Activated CD8-positive, alpha-beta memory T cell treated with anti-CD3 and anti-CD28 coated beads, Interleukin-2, amount 50 U/mL, for 1 hour (primary cell): ENCODE measurements around the gene SSH2.
"Not testable (repeated sequence)": the region's sequence is repeated elsewhere in the genome, so short reads cannot be mapped to it uniquely, and the experiment has no call there.

Experiments used
- DNase-seq: peaks from one replicate; pipeline ENCODE4 v3.0.0-alpha.2; 2020; ENCODE audit errors: extremely low read depth

SSH2 gene

DNA sequence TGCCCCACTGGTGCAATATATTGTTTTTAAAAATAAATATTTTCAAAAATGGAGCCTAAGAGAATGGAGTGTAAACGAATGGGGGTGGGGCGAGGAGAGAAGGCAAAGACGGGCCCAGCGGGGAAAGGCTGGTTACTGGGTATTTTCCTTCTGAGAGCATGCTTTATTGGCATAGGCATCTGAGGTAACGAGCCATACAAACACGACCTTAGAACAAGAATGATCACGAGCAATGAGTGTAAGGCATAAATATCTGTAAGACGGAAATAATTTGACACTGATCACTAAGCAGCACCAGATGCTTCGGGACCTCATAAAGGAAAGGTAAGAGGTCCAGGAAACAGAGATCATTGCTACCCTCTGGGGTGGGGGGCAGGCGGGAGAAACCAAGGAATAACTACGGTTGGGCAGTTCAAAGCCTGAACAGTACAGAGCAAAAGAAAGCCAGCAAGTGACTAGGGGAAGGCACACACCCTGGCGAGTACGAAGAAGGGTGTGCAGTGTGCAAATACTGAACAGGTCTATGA lies 959 bp downstream of the SSH2 start:
- no peak for DNase-seq

DNA sequence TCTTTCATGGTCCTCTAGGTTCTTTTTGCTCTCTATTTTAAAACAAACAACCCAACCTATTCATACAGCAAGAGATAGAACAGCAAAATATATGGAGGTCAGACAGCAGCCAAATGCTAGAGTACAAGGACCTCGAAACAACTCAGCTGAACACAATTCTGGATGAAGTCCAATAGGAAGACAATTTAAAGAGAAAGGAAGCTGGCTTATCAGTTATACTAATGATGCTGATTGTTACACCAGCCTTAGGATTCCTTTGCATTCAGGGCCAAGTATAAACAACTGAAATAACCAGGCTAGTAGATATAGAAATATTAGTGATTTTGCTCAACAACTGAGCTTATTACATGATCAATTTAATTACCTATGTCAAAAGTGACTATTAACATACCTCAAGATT lies 2.5 kb downstream of the SSH2 start:
- DNase-seq: no peak

DNA sequence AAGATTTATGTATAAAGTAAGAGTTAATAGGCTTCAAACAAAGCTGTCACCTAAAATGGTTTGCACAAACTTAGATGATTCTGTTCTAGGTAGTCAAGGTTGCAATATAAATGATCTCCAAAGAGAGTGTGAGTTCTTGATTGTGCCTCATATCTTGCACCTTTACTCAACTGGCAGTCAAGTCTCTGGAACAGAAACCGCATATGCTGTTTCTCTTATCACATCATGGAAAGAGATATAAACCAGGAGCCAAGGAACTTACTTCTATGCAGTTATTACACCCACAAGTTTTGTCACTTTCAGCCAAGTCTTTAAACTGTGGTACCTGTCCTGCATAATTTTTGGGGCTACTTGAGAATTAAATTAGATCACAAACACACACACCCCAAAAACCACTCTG lies 5.2 kb downstream of the SSH2 start:
- no peak for DNase-seq

DNA sequence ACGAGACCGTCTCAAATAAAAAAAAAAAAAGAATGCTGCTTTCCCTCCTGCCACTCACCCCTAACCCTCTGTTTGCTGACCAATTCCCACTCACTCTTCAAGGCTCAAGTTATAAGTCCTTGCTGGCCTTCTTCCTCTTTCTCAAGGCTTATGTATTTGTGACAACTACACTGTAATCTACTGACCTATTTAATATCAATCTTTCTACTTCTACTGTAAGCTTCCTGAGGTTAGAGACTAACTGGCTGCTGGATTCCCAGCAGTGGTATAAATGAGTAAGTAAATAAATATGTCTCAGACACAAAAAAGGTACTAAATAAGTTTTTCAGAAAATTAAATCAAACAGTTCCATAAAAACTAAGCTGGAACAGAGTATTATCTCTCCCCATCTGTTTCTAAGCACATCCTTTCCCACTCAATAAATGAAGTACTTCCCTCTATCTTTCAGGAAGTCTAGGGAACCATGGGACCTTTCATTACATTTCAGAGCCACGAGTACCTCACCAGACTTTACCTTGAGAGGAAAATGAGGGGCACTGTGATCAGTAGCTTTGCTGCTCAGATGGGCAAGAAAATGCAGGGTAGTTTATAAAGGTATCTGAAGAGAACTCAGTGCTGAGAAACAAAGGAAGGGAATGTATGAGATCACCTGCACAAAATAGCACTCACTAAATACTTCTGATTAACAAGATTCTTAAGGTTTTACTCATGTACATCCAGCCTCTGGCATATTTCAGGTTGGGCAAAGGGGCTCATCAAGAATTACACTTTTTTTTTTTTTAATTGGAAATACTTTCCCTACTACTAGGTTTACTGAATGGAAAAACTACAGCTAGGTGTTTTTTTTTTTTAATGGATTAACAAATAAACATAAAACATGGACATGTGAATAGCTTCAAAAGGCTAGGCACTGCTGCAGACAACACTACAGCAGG lies 10.8 kb downstream of the SSH2 start:
- no peak for DNase-seq

DNA sequence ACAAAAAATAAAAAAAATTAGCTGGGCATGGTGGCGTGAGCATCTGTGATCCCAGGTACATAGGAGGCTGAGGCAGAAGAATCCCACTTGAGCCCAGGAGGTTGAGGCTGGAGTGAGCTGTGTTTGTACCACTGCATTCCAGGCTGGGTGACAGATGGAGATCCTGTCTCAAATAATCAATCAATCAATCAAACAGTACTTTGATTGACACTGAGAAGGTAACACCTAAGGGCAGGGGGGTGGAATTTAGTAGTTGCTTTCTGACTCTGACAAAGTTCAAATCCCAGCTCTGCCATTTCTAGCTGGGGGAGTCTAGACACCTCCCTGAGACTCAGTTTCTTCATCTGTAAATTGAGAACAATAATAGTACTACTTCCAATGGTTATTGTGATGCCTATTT lies 12.0 kb downstream of the SSH2 start:
- no peak for DNase-seq

DNA sequence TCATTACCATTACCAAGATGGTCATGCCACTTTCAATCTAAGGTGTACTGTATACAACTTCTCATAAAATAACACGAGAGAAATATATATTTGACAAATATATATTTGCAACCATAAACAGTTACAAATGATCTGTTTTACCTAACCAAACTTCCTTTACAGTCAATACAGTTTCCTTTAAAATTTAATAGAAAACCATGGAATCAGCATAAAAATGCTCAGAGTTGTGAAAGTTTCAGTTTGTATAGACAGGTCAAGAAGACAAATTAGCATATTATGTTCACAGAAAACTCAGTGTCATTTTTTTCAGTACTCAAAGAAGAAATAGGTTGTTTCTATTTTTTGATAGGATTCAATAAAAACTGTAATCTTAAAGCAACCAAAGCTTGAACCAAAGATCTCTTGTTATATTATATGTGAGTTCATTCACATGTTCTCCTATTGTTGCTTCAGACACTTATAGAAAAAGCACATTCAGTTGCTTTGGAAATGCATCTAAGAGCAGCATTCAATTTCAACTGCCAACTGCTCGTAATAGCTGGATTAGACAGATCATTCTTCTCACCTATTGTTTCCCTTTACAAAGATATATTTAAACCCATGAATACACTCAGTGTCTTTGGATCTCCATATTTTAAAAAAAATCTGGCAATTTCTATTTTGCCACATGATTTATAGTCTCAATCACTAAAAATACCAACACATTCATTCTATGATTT lies 15.1 kb downstream of the SSH2 start:
- DNase-seq: no peak

DNA sequence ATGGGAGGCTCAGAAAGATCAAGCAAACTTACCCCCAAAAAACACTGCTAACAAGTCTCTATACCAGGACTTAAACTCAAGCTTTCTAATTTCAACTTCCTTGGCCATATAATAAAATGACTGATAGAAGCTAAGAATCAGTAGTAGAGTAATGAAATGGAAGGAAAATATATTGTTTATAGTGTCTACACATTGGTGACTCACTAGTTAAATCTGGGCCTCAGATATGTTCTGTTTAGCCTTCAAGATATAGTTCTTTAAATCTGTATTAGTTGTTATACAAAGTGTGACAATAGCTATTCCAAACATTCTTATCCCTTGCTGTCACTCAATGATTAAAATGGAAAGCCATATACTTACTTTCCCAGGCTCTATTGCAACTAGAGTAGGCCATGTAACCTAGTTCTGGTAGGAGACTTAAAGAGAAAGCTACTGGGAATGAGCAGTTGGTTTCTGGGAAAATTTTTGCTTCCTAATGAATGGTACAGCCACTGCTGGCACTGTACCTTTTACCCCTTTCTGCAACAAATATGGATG lies 18.3 kb downstream of the SSH2 start:
- no peak for DNase-seq

DNA sequence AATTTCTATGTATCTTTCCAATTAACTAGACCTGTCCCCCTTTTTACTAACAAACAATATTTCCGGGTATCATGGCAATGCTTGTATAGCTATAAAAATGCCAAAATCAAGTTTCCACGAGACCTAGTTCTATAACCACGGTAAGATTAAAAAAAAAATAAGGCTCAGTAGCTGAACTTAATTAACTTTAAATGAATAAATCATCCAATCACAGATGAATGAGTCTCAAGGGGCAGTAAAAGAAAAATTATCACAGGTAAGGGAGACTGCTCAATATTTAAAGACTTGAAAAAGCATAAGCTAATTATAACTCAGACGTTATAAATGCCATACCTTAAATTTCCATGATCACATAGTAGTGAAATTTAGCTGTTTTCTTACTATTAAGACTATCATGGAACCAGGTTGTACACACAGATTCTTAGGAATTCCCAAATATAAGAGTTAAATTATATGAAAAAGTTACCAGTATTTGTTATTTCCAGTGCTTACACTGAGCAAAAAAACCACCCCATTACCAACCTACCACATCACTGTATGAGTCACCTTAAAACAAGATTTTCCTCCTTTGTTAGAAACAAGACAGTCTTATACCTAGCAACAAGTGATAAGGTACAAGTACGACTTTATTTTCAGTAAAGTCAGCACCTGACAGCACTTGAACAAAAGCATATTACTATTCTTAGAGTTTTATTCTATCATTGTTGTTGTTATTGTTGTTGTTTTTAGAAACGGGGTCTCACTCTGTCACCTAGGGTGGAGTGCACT lies 20.6 kb downstream of the SSH2 start:
- DNase-seq: no peak

DNA sequence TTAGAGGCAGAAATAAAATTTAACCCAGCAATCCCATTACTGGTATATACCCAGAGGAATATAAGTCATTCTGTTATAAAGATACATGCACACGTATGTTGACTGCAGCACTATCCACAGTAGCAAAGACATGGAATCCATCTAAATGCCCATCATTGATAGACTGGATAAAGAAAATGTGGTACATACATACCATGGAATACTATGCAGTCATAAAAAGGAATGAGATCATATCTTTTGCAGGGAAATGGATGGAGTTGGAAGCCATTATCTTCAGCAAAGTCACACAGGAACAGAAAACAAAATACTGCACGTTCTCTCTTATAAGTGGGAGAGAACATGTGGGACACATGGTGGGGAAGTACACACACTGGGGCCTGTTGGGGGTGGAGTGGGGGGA lies 23.1 kb downstream of the SSH2 start:
- no peak for DNase-seq

DNA sequence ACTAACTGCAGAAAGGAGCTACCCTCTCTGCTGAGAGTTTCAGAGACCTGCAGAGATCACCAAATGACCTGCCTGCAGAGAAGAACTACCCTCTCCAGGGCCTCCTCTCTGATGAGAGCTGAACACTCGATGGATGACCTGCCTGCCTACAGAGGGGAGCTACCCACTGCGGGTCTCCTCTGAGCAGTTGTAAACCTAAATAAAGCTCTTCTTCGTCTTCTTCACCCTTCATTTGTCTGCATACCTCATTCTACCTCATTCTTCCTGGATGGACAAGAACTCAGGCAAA lies 24.2 kb downstream of the SSH2 start:
- DNase-seq: no peak

DNA sequence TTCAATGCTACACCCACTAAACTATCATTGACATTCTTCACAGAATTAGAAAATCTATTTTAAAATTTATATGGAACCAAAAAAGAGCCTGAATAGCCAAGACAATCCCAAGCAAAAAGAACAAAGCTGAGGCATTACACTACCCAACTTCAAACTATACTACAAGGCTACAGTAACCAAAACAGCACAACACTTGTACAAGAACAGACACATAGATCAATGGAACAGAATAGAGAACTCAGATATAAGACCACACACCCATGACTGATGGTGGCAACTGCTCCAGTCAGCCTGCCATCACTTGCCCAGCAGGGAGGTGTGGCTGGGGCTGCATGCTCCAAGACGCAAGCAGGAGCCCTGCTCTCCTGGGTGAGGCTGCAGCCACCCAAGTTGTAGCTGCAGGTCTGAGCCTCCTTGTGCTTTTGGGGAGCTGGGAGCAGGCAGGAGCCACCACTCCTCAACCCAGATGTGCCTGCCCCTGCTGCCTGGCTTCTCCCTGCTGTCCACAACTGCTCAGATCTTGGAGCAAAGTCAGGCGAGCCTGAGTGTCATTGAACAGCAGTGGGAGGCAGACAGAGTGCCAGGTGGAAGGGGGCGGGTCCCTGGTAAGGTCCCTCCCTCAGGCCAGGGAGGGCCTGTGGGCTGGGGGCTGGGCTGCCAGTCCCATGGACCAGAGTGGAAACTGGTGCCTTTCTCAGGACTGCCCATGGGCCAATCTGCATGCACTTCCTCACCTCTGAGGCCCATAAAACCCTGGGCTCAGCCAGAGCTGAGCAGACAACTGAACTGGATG lies 24.7 kb downstream of the SSH2 start:
- no peak for DNase-seq

DNA sequence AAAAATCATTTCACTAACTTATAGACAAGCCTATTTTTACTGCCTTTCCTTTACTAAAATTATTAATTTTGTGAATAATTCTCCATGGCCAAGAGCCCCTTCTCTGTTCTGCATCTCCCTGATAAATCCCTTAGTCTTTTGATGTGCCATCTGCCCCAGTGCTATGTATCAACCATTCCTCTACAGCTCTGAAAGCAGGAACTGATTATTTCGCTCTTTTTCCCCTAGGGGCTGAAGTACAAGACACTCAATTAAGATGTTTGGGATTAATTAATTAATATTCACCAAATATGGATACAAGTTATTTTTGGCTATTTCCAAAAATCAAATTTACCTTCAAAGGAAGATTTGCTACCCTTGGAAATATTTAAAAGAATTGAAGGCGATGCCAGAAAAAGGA lies 26.6 kb downstream of the SSH2 start:
- no peak for DNase-seq

DNA sequence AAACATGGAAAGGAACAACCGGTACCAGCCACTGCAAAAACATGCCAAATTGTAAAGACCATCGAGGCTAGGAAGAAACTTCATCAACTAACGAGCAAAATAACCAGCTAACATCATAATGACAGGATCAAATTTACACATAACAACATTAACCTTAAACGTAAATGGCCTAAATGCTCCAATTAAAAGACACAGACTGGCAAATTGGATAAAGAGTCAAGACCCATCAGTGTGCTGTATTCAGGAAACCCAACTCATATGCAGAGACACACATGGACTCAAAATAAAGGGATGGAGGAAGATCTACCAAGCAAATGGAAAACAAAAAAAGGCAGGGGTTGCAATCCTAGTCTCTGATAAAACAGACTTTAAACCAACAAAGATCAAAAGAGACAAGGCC lies 32.9 kb downstream of the SSH2 start:
- DNase-seq: not testable (repeated sequence)

DNA sequence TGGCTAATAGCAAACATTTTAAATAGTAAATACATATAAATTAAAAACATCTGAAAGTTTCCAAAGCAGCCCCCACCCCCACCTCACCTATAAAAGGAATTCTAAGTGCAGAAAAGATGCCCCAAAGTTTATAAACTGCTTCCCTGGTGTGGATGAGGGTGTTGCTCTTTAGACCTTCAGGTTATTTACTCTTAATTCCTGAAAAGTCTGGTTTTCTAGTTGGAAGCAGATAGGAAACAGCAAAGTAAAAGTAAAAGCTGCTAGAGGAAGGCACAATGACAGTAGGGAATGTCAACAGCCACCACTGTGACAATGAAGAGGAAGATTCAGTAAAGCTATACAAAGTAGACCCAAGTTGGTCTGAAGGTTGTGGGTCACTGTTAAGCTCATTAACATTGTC lies 37.8 kb downstream of the SSH2 start:
- no peak for DNase-seq

DNA sequence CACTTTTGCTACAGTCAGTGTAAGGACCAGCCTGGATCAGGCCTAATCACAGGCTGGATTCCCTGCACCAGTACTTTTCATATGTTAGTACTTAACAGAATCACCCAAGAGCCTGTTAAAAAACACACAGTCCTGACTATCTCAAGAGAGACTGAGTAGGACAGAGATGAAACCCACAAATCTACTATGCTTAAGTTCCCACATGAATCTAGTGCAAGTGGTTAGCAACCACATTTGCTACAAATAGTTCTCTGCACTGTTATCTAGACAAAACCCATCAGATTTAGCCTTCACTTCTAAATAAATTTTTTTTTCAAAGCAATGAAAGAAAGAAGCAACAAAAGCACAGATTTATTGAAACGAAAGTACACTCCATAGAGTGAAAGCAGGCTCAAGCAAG lies 38.9 kb downstream of the SSH2 start:
- no peak for DNase-seq

DNA sequence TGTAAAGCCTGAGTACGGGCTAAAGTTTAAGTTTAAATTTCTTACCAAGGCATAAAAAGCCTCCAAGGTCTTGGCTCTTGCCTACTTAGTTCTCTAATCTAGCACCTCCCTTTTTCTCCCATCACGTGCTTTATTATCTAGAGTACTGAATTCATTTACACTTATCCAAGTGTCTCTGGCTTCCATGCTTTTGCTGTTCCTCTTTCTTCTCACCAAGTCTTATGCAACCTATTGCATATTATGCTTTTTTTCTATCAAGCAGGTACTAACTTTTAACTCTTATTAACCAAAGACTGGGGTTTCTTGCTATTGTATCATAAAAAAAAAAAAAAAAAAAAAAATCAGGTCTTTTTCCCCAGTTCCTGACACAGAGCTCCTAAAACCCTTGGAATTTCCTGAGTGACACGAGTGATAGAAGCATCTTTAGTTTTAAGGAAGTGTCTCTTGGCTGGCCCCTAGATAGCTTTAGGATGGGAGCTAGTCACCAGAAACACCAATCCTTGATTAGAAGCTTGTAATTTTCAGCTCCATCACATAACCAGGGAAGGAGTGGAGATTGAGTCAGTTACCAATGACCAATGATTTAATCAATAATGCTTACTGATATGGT lies 44.9 kb downstream of the SSH2 start:
- DNase-seq: no peak

DNA sequence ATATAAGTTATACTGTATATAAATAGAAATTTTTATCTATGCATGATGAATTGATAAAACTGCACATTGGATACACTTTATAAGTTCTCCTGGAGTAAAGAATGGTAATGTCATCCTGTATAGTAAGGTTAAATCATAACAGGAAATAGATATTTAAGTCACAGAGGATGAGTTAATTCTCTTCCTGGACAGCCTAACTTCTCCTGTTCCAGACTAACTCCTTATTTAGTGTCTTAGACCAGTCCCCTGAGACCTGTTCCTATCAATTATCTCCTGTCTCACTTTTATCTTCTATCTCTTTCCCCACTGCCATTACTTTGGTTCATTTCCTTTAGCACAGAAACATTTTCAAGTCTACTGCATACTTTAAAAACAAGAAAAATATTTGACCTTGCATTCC lies 46.5 kb downstream of the SSH2 start:
- DNase-seq: no peak

DNA sequence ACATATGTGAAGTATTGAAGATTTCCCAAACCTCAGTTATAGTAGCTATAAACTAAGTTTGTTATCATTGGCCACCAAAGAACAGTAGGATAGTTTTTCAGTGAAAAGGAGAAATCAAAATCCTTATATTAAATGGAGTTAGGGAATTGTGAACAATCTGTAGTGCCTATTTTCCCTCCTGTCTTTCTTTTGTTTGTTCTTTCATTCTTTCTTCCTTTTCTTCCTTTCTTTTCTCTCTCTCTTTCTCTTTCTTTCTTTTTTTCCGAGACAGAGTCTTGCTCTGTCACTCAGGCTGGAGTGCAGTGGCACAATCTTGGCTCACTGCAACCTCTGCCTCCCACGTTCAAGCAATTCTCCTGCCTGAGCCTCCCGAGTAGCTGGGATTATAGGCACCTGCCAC lies 48.8 kb downstream of the SSH2 start:
- DNase-seq: no peak

DNA sequence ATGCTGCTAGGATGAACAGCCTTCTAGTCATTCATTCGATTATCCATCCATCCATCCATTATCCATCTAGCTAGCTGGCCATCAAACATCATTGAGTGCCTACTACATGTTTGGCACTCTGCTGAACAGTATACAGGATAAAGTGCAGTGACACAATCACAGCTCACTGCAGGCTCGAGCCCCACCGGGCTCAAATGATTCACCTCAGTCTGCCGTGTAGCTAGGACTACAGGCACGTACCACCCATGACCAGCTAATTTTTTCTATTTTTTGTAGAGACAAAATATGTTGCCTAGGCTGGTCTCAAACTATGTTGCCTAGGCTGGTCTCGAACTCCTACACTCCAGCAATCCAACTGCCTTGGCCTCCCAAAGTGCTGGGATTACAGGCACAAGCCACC lies 50.0 kb downstream of the SSH2 start:
- no peak for DNase-seq

DNA sequence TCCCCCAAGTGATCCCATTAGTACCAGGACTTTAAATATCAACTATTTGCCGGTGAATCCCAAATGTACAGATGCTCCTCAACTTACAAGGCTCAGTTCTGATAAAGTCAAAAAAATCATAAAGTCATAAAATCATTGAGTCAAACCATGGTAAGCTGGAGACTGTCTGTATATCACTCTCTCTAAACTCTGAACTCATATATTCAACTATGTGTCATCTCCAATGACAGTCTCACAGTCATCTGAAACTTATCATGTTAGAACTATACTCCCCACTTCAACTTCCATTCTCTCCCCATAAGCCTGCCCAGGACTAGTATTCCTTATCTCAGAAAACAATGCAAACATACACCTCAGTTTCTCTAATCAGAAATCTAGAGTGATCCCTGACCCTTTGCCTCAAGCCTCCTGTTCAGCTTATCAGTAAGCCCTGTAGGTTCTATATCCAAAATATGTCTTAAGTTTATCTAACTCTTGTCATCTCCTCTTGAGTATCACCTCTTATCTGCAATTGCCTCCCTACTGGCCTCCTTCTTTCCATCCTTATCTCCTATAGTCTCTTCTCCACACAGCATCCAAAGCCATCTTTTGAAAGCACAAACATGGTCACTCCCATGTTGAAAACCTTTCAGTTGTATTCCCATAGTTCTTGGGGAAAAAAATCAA lies 55.0 kb downstream of the SSH2 start:
- DNase-seq: no peak
